ENCODE results near the gene TMEM109. TPM values are rescaled to one million over a fixed set of nuclear protein-coding genes. Genes with fewer than 3 reads are reported as not detected.

The TMEM109 gene
- total RNA-seq (2014; rRNA removed; shearing (Covaris generic)) (27.2 and 35.9 TPM in 2 replicates), polyA plus RNA-seq (2016; fragmentation: Nextera tagmentation; extraction: Ambion mirVana) (95.2 and 97.9 TPM in 2 replicates)

- Histone ChIP-seq H3K79me2 (ENCODE audit: insufficient read depth) (peaks cover 35% of the 10 kb centered on the region), H3K9me2 (ENCODE audit: insufficient read depth) (no peaks in the 10 kb centered on the region), H3F3A (ENCODE audit: insufficient read depth) (peaks cover 3% of the 10 kb centered on the region; the same call in 1 of the 2 replicates), H3K9ac (peak within 1 kb of the TSS; percentile 85), H3K4me2 (ENCODE audit: unreplicated experiment) (peak within 1 kb of the TSS; percentile 91), H3K9me3 (ENCODE audit: low read depth) (no peaks in the 10 kb centered on the region), H3K27me3 (replicated peaks; ENCODE audit: insufficient read depth) (no peaks in the 10 kb centered on the region; the same call in 1 of the 2 replicates), H2AFZ (peak within 1 kb of the TSS; percentile 96), H4K20me1 (ENCODE audit: insufficient read depth) (no peaks in the 10 kb centered on the region), H3K27ac (peak within 1 kb of the TSS; percentile 79), H3K4me3 (peak within 1 kb of the TSS; percentile 84), H3K36me3 (ENCODE audit: low read depth) (no peaks in the 10 kb centered on the region), H3K4me1 (ENCODE audit: insufficient read depth) (peaks cover 13% of the 10 kb centered on the region; the same call in 1 of the 2 replicates)
- TF ChIP-seq EZH2 (IDR thresholded peaks at IDR 0.05; ENCODE audit: insufficient read depth, poor library complexity, severe bottlenecking) = no peak
- no peak for TF ChIP-seq EZH2phosphoT487 (IDR thresholded peaks at IDR 0.05; ENCODE audit: insufficient read depth, low read depth)
- in situ Hi-C loops (cut with MboI) = no loop called here
- WGBS, 2 experiments (ENCODE audit: low coverage in 1 of 2, low lambda C conversion rate in 2 of 2, missing lambda C conversion rate in 2 of 2) = 0 to 2% methylated on average over 62 to 67 of the region's 70 CpGs
- DNase-seq = peak; percentile 93
Observed at GRCh38 chr11:60913793-60914632, at the start of gene TMEM109. Gene TMEM109 (plus strand): TSS chr11:60914158. CDS start chr11:60919694, 5,536 bp downstream.

- no peak overlapping the region for H3K27ac ChIP-seq
- H3K4me2 ChIP-seq (ENCODE audit: unreplicated experiment) = no peak overlapping the region
- H4K20me1 ChIP-seq (ENCODE audit: insufficient read depth) = no peaks in the 10 kb centered on the region
- H2AFZ ChIP-seq = no peak overlapping the region
- no peak overlapping the region for H3K4me3 ChIP-seq
- H3K79me2 ChIP-seq (ENCODE audit: insufficient read depth) = no peaks in the 10 kb centered on the region
- no peaks in the 10 kb centered on the region for H3K9me3 ChIP-seq (ENCODE audit: low read depth)
- no peaks in the 10 kb centered on the region for H3K4me1 ChIP-seq (ENCODE audit: insufficient read depth)
- H3K9me2 ChIP-seq (ENCODE audit: insufficient read depth) = no peaks in the 10 kb centered on the region
- in situ Hi-C loops (cut with MboI) = no loop called here
- no peak for DNase-seq
- no peaks in the 10 kb centered on the region for H3F3A ChIP-seq (ENCODE audit: insufficient read depth)
- TF ChIP-seq EZH2phosphoT487 (IDR thresholded peaks at IDR 0.05; ENCODE audit: insufficient read depth, low read depth) = no peak
- TF ChIP-seq EZH2 (IDR thresholded peaks at IDR 0.05; ENCODE audit: insufficient read depth, poor library complexity, severe bottlenecking) = no peak
- no peaks in the 10 kb centered on the region for H3K36me3 ChIP-seq (ENCODE audit: low read depth)
- 40 to 45% methylated on average over 4 to 7 of the region's 7 CpGs for WGBS, 2 experiments (ENCODE audit: low coverage in 1 of 2, low lambda C conversion rate in 2 of 2, missing lambda C conversion rate in 2 of 2)
- H3K27me3 ChIP-seq (replicated peaks; ENCODE audit: insufficient read depth) = no peaks in the 10 kb centered on the region
- H3K9ac ChIP-seq = no peak overlapping the region
Observed at GRCh38 chr11:60864856-60865513, 49.0 kb upstream of the TMEM109 start.

GRCh38 chr11:60866911-60867870 is 46.8 kb upstream of the TMEM109 start, which contains the start of gene ZP1:
Gene ZP1 (plus strand): TSS chr11:60867542. CDS start chr11:60867562, 20 bp downstream.
- no peaks in the 10 kb centered on the region for H3K9me3 ChIP-seq (ENCODE audit: low read depth)
- no peaks in the 10 kb centered on the region for H3K79me2 ChIP-seq (ENCODE audit: insufficient read depth)
- H3K27ac ChIP-seq = no peak within 1 kb of the TSS
- H3K4me1 ChIP-seq (ENCODE audit: insufficient read depth) = peaks cover 9% of the 10 kb centered on the region
- no peak within 1 kb of the TSS for H3K9ac ChIP-seq
- no peaks in the 10 kb centered on the region for H3K36me3 ChIP-seq (ENCODE audit: low read depth)
- WGBS, 2 experiments (ENCODE audit: low coverage in 1 of 2, low lambda C conversion rate in 2 of 2, missing lambda C conversion rate in 2 of 2) = 49 to 54% methylated on average over 12 to 13 of the region's 13 CpGs
- no peaks in the 10 kb centered on the region for H3F3A ChIP-seq (ENCODE audit: insufficient read depth)
- H3K4me2 ChIP-seq (ENCODE audit: unreplicated experiment) = no peak within 1 kb of the TSS
- DNase-seq = no peak
- in situ Hi-C loops (cut with MboI) = no loop called here
- no peaks in the 10 kb centered on the region for H3K27me3 ChIP-seq (replicated peaks; ENCODE audit: insufficient read depth)
- no peak for TF ChIP-seq EZH2phosphoT487 (IDR thresholded peaks at IDR 0.05; ENCODE audit: insufficient read depth, low read depth)
- no peak for TF ChIP-seq EZH2 (IDR thresholded peaks at IDR 0.05; ENCODE audit: insufficient read depth, poor library complexity, severe bottlenecking)
- no peaks in the 10 kb centered on the region for H3K9me2 ChIP-seq (ENCODE audit: insufficient read depth)
- no peak within 1 kb of the TSS for H2AFZ ChIP-seq
- no peaks in the 10 kb centered on the region for H4K20me1 ChIP-seq (ENCODE audit: insufficient read depth)
- no peak within 1 kb of the TSS for H3K4me3 ChIP-seq

Data from GM23248 (cell line).